HepG2 (cell line): ENCODE measurements around the gene NME2. TPM values are rescaled to one million over a fixed set of nuclear protein-coding genes. Genes with fewer than 3 reads are reported as not detected.

Experiments
- ASH2L ChIP-seq: fragments of 300-600, 200-600 bp; sonication (generic); IDR thresholded peaks from 2 replicates; pipeline ENCODE4 v1.7.0; 2017; ENCODE audit warnings: low read depth, mild to moderate bottlenecking, moderate library complexity, mixed read lengths, low read length; ENCODE audit not compliant: insufficient read length
- ATF3 ChIP-seq: sonication (generic); formaldehyde crosslinking; IDR thresholded peaks from 2 replicates; pipeline ENCODE4 v1.4.0; 2020; ENCODE audit warnings: missing genetic modification reagents
- CC2D1A ChIP-seq: sonication (generic); formaldehyde crosslinking; IDR thresholded peaks from 2 replicates; pipeline ENCODE4 v1.8.1; 2023; ENCODE audit warnings: mild to moderate bottlenecking, missing genetic modification reagents
- FUBP1 ChIP-seq: sonication (generic); formaldehyde crosslinking; IDR thresholded peaks from 2 replicates; pipeline ENCODE4 v1.5.1; 2020; ENCODE audit warnings: missing genetic modification reagents, mild to moderate bottlenecking, borderline replicate concordance
- GMEB1 ChIP-seq: sonication (generic); formaldehyde crosslinking; IDR thresholded peaks from 2 replicates; pipeline ENCODE4 v1.5.1; 2020; ENCODE audit warnings: missing genetic modification reagents, mild to moderate bottlenecking, borderline replicate concordance
- IRF1 ChIP-seq: sonication (generic); formaldehyde crosslinking; IDR thresholded peaks from 2 replicates; pipeline ENCODE4 v1.4.0; 2020; ENCODE audit warnings: low read depth, mild to moderate bottlenecking, missing genetic modification reagents
- MTA1 ChIP-seq: sonication (generic); formaldehyde crosslinking; IDR thresholded peaks from 2 replicates; pipeline ENCODE4 v1.4.0; 2020; ENCODE audit warnings: missing genetic modification reagents, mild to moderate bottlenecking, borderline replicate concordance
- PHF8 ChIP-seq: sonication (generic); formaldehyde crosslinking; IDR thresholded peaks from 2 replicates; pipeline ENCODE4 v1.5.0; 2020; ENCODE audit warnings: missing genetic modification reagents
- PRMT3 ChIP-seq: sonication (generic); formaldehyde crosslinking; IDR thresholded peaks from 2 replicates; pipeline ENCODE4 v1.8.1; 2022; ENCODE audit warnings: low read depth, mild to moderate bottlenecking, moderate library complexity, missing genetic modification reagents, borderline replicate concordance
- RELA ChIP-seq: sonication (generic); formaldehyde crosslinking; IDR thresholded peaks from 2 replicates; pipeline ENCODE4 v1.4.0; 2020; ENCODE audit warnings: missing genetic modification reagents
- SIN3A ChIP-seq: IDR thresholded peaks from 2 replicates; pipeline ENCODE4 v1.6.1; 2011; ENCODE audit warnings: low read depth, mild to moderate bottlenecking, control low read depth, low read length, borderline replicate concordance
- SIN3B ChIP-seq: fragments of 150-350 bp; IDR thresholded peaks from 2 replicates; pipeline ENCODE4 v1.6.1; 2014; ENCODE audit warnings: low read length
- SMAD9 ChIP-seq: sonication (generic); formaldehyde crosslinking; IDR thresholded peaks from 2 replicates; pipeline ENCODE4 v1.5.1; 2020; ENCODE audit warnings: mild to moderate bottlenecking, missing genetic modification reagents
- SMARCE1 ChIP-seq: fragments of 450-650 bp; IDR thresholded peaks from 2 replicates; pipeline ENCODE4 v1.6.1; 2017; ENCODE audit warnings: borderline replicate concordance
- THRA ChIP-seq: sonication (generic); formaldehyde crosslinking; IDR thresholded peaks from 2 replicates; pipeline ENCODE4 v1.4.0; 2020; ENCODE audit warnings: missing genetic modification reagents, borderline replicate concordance
- YEATS4 ChIP-seq: sonication (generic); formaldehyde crosslinking; IDR thresholded peaks from 2 replicates; pipeline ENCODE4 v1.4.0; 2020; ENCODE audit warnings: missing genetic modification reagents, borderline replicate concordance
- ZMYM4 ChIP-seq: sonication (generic); formaldehyde crosslinking; IDR thresholded peaks from 2 replicates; pipeline ENCODE4 v1.8.1; 2023; ENCODE audit warnings: mild to moderate bottlenecking, missing genetic modification reagents
- ZNF225 ChIP-seq: sonication (generic); formaldehyde crosslinking; IDR thresholded peaks from 2 replicates; pipeline ENCODE4 v1.4.0; 2020; ENCODE audit warnings: mild to moderate bottlenecking, missing genetic modification reagents
- ZNF615 ChIP-seq: sonication (generic); formaldehyde crosslinking; IDR thresholded peaks from 2 replicates; pipeline ENCODE4 v1.5.0; 2020; ENCODE audit warnings: mild to moderate bottlenecking, missing genetic modification reagents, borderline replicate concordance
- ZNF670 ChIP-seq: sonication (generic); formaldehyde crosslinking; IDR thresholded peaks from 2 replicates; pipeline ENCODE4 v1.8.0; 2022; ENCODE audit warnings: mild to moderate bottlenecking, missing genetic modification reagents, borderline replicate concordance
- ZNF7 ChIP-seq: IDR thresholded peaks from 2 replicates; pipeline ENCODE4 v1.6.1; 2016; ENCODE audit warnings: missing biosample characterization, missing genetic modification reagents
- ZNF766 ChIP-seq: sonication (generic); formaldehyde crosslinking; IDR thresholded peaks from 2 replicates; pipeline ENCODE4 v1.5.0; 2020; ENCODE audit warnings: missing genetic modification reagents, borderline replicate concordance
- polyA plus RNA-seq, 8 experiments: library from polyadenylated mRNA; depleted of rRNA in 3 of 8; stranded (reverse) in 7 of 8; unstranded in 1 of 8; fragments of >200 nt; fragmentation: Illumina TruSeq in 4 of 8; extraction: Trizol in 4 of 8; gene quantifications; 2 replicates each; pipeline versions ENCODE4 v1.2.1 to v1.2.3, GENCODE V29; 2011 to 2016; ENCODE audit warnings: low read depth in 4 of 8, missing spikeins in 1 of 8, mixed read lengths in 1 of 8; ENCODE audit not compliant: insufficient read depth in 1 of 8
- total RNA-seq, 5 experiments: library from RNA; depleted of rRNA; stranded (reverse); fragments of >200 nt; fragmentation: Illumina TruSeq; extraction: Trizol; gene quantifications; 2 replicates each; pipeline ENCODE4 v1.2.3, GENCODE V29; 2016; ENCODE audit warnings: low read depth in 1 of 5

Gene NME2
- total and polyA plus RNA-seq, 2 of the 13 experiments (the other 11 are each of a cell fraction or from before 2014, with no cell fraction given) = 790 to 1,213 TPM

- no peak for TF ChIP-seq IRF1 (CRISPR knock-in tag)
- no peak for TF ChIP-seq PHF8 (CRISPR knock-in tag)
- TF ChIP-seq GMEB1 (CRISPR knock-in tag) = peak; percentile 83
- no peak for TF ChIP-seq ATF3 (CRISPR knock-in tag)
- no peak for TF ChIP-seq RELA (CRISPR knock-in tag)
- no peak for TF ChIP-seq ZNF7 (CRISPR knock-in tag)
- TF ChIP-seq SIN3B = peak; percentile 22; the same call in 1 of the 2 replicates
- TF ChIP-seq FUBP1 = no peak
- TF ChIP-seq ASH2L = peak; percentile 41
- peak; percentile 6; the same call in 1 of the 2 replicates for TF ChIP-seq MTA1 (CRISPR knock-in tag)
- no peak for TF ChIP-seq ZNF670
- no peak for TF ChIP-seq ZNF615 (CRISPR knock-in tag)
- TF ChIP-seq SMARCE1 = no peak
- TF ChIP-seq THRA (CRISPR knock-in tag) = peak; percentile 20; the same call in 1 of the 2 replicates
- no peak for TF ChIP-seq PRMT3 (CRISPR knock-in tag)
- TF ChIP-seq YEATS4 (CRISPR knock-in tag) = 0 out of 2 replicates have a peak, but pooled peaks have one; percentile 8
- peak; percentile 67 for TF ChIP-seq ZMYM4
- no peak for TF ChIP-seq CC2D1A (CRISPR knock-in tag)
- TF ChIP-seq SIN3A = peak; percentile 74
- no peak for TF ChIP-seq ZNF225 (CRISPR knock-in tag)
- TF ChIP-seq SMAD9 (CRISPR knock-in tag) = no peak
- no peak; the same call in 1 of the 2 replicates for TF ChIP-seq ZNF766 (CRISPR knock-in tag)
Measured at GRCh38 chr17:51120739-51121619, 45.2 kb upstream of the NME2 start, which contains the start of gene SPAG9 (continued).
